Endometrial microvascular endothelial cells (primary cell): ENCODE data around the gene CTNND2. TPM values are rescaled to one million over a fixed set of nuclear protein-coding genes. Genes with fewer than 3 reads are reported as not detected.

Source experiments
- in situ Hi-C: cut with HindIII; loops from 2 replicates; pipeline ENCODE4 v1.10.0; 2017; ENCODE audit warnings: low sequenced_read_pairs, low pct_unique_long_range_greater_than_20kb; ENCODE audit errors: inconsistent ontology term
- total RNA-seq: library from RNA; depleted of rRNA; stranded (reverse); fragments of >200 nt; gene quantifications from one replicate; pipeline ENCODE4 v1.2.3, GENCODE V29; 2015; ENCODE audit errors: inconsistent ontology term

Gene CTNND2
- total RNA-seq, 1 donor from 2014 or later: not detected

- in situ Hi-C loops: no loop called here
Observed at GRCh38 chr5:11385251-11385900, 518.9 kb downstream of the CTNND2 start.

GRCh38 chr5:11384441-11385250, 519.6 kb downstream of the CTNND2 start:
- in situ Hi-C loops: no loop called here

GRCh38 chr5:11383506-11384095, 520.6 kb downstream of the CTNND2 start:
- in situ Hi-C loops: no loop called here

DNA sequence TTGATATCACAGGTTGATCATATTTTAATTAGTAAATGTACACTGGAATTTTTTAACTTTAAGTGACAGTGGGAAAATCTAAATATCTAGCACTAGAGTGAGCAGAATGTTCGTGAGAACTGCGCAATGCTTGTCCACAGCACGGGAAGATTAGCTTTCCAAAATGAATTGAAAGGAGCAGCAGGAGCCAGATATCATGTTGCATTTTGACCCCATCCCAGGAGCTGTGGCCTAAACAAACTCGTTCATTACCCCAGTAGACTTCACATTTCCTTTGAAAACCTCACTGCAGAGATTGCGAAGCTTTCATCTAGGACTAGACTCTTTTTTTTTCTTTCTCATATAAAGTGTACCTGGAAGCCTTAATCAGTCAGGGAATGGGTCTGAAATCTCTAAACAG, 525.8 kb downstream of the CTNND2 start:
- in situ Hi-C loops: no loop called here

DNA sequence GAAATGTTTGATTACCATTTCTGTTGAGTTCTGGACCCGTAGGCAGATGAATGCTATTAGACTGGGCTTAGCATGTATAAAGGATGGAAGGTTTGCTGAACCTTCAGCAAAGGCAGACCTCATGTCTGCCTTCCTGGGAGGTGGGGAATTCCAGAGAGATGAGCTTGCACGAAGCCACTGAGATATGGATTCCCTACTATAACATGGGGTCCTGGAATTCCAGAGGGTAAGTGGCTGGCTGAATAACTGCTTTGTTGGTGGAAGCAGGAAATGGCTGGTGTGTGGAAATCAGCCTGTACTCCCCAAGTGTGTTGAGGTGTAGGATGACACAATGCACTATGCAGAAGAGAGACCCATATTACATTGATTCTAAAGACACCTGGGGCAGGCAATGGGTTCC, 526.4 kb downstream of the CTNND2 start:
- in situ Hi-C loops: no loop called here

DNA sequence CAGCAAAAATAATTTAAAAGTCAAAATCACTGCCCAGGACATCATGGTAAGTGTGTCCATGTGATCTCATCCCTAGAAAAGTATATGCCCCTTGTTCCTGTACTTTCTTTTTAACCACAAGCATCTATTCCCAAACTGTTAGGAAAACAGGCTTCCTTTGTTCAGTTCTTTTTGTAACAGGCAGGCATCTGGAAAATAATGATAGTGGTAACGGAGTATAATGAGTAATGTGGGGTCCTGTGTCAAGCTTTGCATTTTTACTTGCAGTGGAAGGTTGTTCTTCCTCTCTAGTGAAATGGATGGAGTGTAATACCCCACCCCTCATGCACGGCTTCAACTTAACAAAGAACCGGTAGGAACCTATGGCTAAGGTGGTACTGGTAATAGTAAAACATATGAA, 532.1 kb downstream of the CTNND2 start:
- in situ Hi-C loops: no loop called here

- in situ Hi-C loops: no loop called here
Observed at GRCh38 chr5:11371021-11371420, 533.2 kb downstream of the CTNND2 start.

DNA sequence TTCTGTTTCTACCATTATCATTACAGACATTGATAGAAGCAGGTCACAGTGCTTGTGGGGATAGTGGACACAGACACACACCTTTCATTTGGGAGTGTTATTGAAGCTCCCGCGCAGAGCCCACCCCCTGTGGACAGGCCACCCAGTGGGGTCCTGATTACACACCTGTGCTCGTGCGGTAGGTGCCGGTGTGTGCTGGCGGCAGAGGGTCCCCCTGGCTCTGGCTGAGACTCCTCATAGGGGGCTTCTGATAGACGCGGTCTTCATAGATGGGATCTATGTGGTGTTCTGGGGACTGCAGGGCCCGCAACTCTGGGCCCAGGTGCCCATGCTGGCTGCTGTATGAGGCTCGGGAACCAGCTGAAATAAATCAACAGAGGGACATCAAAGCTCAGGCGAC, 539.7 kb downstream of the CTNND2 start:
- in situ Hi-C loops: no loop called here

GRCh38 chr5:11363631-11364178, 540.5 kb downstream of the CTNND2 start:
- in situ Hi-C loops: no loop called here

GRCh38 chr5:11361768-11362167, 542.5 kb downstream of the CTNND2 start:
- in situ Hi-C loops: no loop called here

GRCh38 chr5:11357928-11358327, 546.3 kb downstream of the CTNND2 start:
- in situ Hi-C loops: no loop called here

- in situ Hi-C loops: no loop called here
Observed at GRCh38 chr5:11355491-11355890, 548.8 kb downstream of the CTNND2 start.

DNA sequence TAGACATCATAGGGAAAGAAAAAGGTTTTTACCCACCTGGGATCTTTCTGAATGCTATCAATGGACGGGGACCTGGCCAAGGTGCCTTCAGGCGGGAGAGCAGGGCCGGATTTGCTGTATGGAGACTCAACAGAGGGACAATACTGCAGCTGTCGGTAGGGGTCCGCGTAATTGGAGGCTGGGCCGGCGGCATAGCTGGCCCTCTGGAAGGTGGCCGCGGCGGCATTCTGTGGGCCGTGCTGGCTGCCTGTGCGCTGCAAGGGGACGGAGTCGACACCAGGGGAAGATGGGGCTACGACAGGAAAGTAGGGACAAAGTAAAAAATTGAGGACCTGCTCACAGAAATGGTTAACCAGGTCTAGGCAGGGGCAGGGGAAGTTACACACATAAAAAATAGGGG, 557.9 kb downstream of the CTNND2 start:
- in situ Hi-C loops: no loop called here

DNA sequence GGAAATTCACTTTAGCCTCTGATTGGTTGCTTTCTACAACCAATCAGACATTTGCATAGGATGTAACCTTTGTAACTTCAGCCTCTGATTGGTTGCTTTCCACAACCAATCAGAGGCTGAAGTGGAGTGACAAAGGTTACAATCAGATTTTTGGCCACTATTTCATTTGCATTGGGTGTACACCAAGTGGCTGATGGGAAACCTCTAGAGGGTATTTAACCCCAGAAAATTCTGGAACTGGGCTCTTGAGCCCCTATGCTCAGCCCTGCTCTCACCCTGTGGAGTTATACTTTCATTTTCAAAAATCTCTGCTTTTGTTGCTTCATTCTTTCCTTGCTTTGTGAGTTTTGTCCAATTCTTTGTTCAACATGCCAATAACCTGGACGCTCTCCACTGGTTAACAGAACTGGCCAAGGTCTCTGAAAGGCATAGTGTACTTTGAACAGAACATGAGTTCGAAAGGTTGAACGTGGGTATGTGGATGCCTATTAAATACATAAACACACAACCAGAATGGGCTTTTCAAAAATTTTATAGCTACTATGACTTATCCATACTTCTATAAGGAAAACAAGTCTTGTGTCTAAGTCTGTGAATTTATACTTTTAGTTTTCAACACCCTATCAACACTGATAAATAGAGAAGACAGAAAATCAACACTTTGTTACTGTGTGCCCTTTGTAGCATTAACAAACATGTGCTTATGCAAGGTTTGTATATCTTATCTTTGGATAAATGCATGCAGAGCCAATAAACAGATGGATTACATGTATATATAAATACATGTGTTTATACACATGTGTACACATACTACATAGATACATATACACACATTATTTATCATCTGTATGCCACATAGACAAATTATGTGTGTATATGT, 568.1 kb downstream of the CTNND2 start:
- in situ Hi-C loops: no loop called here

GRCh38 chr5:11334404-11334803, 569.8 kb downstream of the CTNND2 start:
- in situ Hi-C loops: no loop called here

DNA sequence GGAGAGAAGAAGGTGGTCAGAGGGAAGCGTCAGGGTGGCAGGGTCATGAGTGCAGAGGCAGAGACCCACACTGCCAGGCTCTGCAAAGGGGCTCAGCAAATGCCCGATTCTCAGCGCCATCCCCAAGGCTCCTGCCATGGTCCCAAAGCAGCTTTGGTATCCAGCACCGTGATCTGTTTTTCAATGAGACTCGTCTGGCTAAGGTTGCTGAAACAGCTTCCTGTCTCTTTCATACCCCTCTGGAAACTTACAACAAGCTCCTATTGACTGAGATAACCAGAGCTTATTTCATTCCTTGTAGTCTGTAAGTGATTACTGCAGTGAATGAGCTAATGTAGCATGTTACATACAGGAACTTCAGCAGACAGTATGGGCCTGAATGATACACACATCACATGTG, 574.6 kb downstream of the CTNND2 start:
- in situ Hi-C loops: no loop called here

DNA sequence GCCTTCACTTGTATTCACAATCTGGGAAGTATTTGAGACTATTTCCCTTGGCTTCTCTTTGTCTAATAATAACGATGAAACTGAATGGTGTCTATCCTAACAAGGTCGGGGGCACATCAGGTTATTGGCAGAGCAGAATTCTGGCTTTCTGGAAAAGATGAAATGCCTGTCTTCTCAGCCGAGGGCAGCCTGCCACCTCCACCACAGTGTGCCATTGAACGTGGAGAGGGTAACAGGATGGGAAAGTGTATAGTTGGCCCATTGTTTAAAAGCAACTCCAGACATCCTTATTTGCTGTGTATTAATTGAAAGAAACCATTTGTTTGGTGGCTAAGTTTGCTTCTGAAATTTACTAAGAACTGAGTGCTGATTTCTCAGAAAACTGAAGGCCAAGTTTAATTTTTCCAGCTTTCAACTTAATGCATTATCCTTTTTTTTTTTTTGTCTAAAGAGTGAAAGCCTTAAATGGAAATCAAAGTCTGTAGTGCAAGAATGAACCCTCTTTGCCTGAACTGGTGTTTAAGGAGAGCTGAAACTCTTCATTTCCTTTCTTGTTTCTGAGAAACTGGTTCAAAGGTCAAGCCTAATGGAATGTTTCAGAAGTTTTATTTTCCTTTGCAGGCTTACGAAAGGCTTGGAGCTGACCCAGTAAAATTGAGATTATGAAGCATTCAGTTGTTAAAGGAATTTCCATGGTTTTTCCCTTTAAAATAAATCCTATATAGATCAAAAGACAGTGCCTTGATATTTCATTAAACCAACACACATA, 579.5 kb downstream of the CTNND2 start:
- in situ Hi-C loops: no loop called here

DNA sequence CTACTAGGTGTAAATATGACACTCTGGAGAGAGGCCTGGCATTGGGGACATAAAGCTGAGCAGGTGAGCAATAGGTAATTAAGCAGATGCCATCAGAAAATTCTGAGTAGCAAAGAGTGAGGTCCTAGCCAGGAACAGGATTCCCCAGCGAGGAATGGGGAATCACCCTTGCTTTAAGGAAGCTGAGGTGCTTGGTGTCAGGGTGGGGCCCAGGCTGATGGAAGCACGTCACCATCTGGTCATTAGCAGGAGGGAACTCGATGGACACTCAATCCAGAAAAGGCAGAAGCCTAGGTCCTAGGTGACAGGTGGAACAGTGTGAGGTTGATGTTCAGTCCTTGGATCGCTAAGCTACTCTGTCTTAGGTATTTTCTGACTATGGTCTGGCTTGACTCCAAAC, 580.5 kb downstream of the CTNND2 start:
- in situ Hi-C loops: no loop called here
